IMR-90 (cell line): ENCODE measurements around the gene BICD1.

Experiments used
- CTCF ChIP-seq: conservative IDR thresholded peaks from 2 replicates; pipeline ENCODE4 v1.5.1; 2012; ENCODE audit warnings: mild to moderate bottlenecking, low read depth, low read length, improper control_type of control experiment
- MXI1 ChIP-seq: IDR thresholded peaks from 2 replicates; pipeline ENCODE4 v1.6.1; 2012; ENCODE audit warnings: low read depth, mild to moderate bottlenecking, low read length, moderate library complexity, borderline replicate concordance
- POLR2A ChIP-seq: IDR thresholded peaks from 2 replicates; pipeline ENCODE4 v1.6.1; 2012; ENCODE audit warnings: mild to moderate bottlenecking, low read depth, low read length
- RAD21 ChIP-seq: IDR thresholded peaks from 2 replicates; pipeline ENCODE4 v1.6.1; 2012; ENCODE audit warnings: low read length, improper control_type of control experiment
- RCOR1 ChIP-seq: IDR thresholded peaks from 2 replicates; pipeline ENCODE4 v1.6.1; 2012; ENCODE audit warnings: mild to moderate bottlenecking, low read length, improper control_type of control experiment; ENCODE audit not compliant: insufficient replicate concordance
- SMC3 ChIP-seq: fragments of 150-350 bp; IDR thresholded peaks from 2 replicates; pipeline ENCODE4 v1.6.1; 2016; ENCODE audit warnings: low read depth, mild to moderate bottlenecking, antibody characterized with exemption, low read length, moderate library complexity

- TF ChIP-seq RCOR1 (no peak), POLR2A (no peak), CTCF (no peak), RAD21 (no peak), MXI1 (no peak), SMC3 (no peak)
Observed at GRCh38 chr12:32265951-32266350, 159.3 kb downstream of the BICD1 start.
